Tibial artery (tissue), 4 donors: ENCODE measurements around the gene ODC1.

Source experiments
- DNase-seq, 2 donors: peaks; one replicate each; pipeline ENCODE4 v3.0.0-alpha.2; 2019
- H3K27ac ChIP-seq, 2 donors: fragments of 200-600 bp; sonication (generic) in 1 of 2; 1 replicate in 1 of 2; 2 replicates in 1 of 2; pipeline ENCODE4 v1.5.1; 2018 to 2019; ENCODE audit warnings: mild to moderate bottlenecking in 1 of 2
- H3K27me3 ChIP-seq, 2 donors: fragments of 200-600 bp; sonication (generic) in 1 of 2; one replicate each; pipeline versions ENCODE4 v1.5.1 to v1.6.0; 2016 to 2019
- H3K36me3 ChIP-seq, 3 donors: fragments of 200-600 bp; sonication (generic) in 2 of 3; one replicate each; pipeline ENCODE4 v1.5.1; 2016 to 2019; ENCODE audit warnings: mild to moderate bottlenecking in 2 of 3
- H3K4me1 ChIP-seq, 4 donors: fragments of 200-600 bp; sonication (generic) in 2 of 4; 1 replicate in 3 of 4; 2 replicates in 1 of 4; pipeline ENCODE4 v1.5.1; 2016 to 2019
- H3K4me3 ChIP-seq, 2 donors: fragments of 200-600 bp; sonication (generic) in 1 of 2; 1 replicate in 1 of 2; 2 replicates in 1 of 2; pipeline ENCODE4 v1.5.1; 2018 to 2019; ENCODE audit warnings: mild to moderate bottlenecking in 2 of 2
- H3K9me3 ChIP-seq, 3 donors: fragments of 200-600 bp; sonication (generic) in 1 of 3; one replicate each; pipeline ENCODE4 v1.5.1; 2016 to 2019
- intact Hi-C: fragments of 100-400 bp; cut with DNase I; formaldehyde crosslinking; loops from one replicate; pipeline ENCODE4 v1.15.0; 2023; ENCODE audit warnings: low total_unique reads
- TF ChIP-seq, protein P1 (sequence below), 2 experiments: fragments of 200-600 bp in 1 of 2; fragments of 450-650 bp in 1 of 2; IDR thresholded peaks; one replicate each; pipeline ENCODE4 v1.5.1; 2017 to 2019; ENCODE audit warnings: antibody characterized with exemption in 2 of 2, mild to moderate bottlenecking in 1 of 2, moderate library complexity in 1 of 2

Gene ODC1

DNA sequence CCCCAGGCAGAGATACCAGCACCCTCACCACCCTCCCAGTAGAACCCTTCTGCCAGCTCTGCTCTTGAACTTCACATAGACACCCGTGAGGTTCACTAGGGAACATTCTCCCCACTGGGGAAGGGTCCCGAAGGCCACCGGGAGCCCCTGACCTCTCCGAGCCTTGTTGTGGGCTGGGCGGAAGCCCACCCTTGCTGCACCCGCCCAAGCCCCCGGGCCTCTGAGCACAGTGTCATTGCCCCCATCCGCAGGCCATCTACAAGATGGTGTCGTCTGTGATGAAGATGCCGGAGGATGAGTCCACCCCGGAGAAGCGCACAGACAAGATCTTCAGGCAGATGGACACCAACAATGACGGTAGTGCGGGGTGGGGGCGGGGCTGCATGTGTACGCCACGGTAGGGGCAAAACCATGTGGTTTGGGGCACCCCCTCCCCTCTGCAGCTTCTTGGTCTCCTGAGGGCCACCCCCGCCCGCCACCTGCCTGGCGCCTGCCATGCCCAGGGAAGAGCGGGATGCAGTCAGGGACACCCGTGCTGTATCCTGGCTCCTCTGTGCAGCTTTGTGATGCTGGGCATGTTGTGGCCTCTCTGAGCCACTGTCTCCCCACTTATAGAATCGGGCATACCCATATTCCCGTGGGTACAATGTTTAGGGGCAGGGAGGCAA lies 25.3 kb downstream of the ODC1 start:
- no peaks in the 10 kb centered on the region for H3K27me3 ChIP-seq

DNA sequence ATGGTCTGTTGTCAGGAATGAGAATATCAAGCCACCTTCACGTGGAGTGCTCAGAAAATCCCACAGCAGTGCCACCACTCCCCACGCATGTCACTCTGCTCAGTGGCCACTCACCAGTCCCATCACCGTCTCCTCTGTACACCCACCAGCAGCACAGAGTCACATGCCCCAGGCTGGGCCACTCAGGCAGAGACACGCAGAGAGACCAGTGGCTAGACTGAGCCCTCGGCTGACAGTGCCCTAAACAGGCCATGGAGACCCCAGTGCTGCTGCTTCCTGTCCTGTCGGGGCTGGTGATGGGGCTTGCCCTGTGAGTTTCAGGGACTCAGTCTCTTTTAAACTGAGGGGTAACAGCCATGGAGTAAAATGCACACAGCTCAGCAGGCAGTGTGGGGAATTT lies 25.9 kb downstream of the ODC1 start:
- no peak for DNase-seq
- intact Hi-C loops, result no loop called here
- H3K4me1 ChIP-seq, result no peaks in the 10 kb centered on the region
- no peak overlapping the region for H3K4me3 ChIP-seq
- TF ChIP-seq, protein P1, sequence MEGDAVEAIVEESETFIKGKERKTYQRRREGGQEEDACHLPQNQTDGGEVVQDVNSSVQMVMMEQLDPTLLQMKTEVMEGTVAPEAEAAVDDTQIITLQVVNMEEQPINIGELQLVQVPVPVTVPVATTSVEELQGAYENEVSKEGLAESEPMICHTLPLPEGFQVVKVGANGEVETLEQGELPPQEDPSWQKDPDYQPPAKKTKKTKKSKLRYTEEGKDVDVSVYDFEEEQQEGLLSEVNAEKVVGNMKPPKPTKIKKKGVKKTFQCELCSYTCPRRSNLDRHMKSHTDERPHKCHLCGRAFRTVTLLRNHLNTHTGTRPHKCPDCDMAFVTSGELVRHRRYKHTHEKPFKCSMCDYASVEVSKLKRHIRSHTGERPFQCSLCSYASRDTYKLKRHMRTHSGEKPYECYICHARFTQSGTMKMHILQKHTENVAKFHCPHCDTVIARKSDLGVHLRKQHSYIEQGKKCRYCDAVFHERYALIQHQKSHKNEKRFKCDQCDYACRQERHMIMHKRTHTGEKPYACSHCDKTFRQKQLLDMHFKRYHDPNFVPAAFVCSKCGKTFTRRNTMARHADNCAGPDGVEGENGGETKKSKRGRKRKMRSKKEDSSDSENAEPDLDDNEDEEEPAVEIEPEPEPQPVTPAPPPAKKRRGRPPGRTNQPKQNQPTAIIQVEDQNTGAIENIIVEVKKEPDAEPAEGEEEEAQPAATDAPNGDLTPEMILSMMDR (IDR thresholded peaks at IDR 0.05), result no peak
- no peak overlapping the region for H3K27ac ChIP-seq
- H3K27me3 ChIP-seq, result no peaks in the 10 kb centered on the region
- H3K9me3 ChIP-seq, result no peaks in the 10 kb centered on the region
- peaks cover 3 to 63% (median 24%) of the 10 kb centered on the region in 3 donors for H3K36me3 ChIP-seq

More for the DNA sequence above, 25.3 kb downstream of the ODC1 start:
- Histone ChIP-seq H3K27ac (no peak overlapping the region), H3K9me3 (no peaks in the 10 kb centered on the region), H3K4me3 (no peak overlapping the region), H3K36me3 (peaks cover 3 to 69% (median 25%) of the 10 kb centered on the region in 3 donors), H3K4me1 (no peaks in the 10 kb centered on the region)
- DNase-seq, result no peak
- TF ChIP-seq, protein P1 (IDR thresholded peaks at IDR 0.05), result no peak
- intact Hi-C loops, result no loop called here

DNA sequence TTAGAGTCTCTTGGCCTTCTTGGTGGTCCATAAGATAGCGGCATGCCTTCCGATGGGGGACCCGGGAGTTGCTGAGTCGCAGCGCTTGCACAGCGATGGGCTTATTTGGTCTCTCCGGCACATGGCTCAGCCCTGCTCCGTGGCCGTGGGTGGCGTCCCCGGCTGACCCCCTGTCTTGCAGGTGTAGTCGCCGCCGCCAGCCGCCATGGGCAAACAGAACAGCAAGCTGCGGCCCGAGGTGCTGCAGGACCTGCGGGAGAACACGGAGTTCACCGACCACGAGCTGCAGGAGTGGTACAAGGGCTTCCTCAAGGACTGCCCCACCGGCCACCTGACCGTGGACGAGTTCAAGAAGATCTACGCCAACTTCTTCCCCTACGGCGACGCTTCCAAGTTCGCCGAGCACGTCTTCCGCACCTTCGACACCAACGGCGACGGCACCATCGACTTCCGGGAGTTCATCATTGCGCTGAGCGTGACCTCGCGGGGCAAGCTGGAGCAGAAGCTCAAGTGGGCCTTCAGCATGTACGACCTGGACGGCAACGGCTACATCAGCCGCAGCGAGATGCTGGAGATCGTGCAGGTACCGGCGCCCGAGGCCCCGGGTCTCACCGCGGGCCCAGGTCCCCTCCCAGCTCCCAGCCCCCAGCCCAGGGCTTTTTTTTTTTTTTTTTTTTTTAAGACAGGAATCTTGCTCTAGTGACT lies 28.4 kb downstream of the ODC1 start:
- no peak overlapping the region for H3K27ac ChIP-seq
- no peak for DNase-seq

DNA sequence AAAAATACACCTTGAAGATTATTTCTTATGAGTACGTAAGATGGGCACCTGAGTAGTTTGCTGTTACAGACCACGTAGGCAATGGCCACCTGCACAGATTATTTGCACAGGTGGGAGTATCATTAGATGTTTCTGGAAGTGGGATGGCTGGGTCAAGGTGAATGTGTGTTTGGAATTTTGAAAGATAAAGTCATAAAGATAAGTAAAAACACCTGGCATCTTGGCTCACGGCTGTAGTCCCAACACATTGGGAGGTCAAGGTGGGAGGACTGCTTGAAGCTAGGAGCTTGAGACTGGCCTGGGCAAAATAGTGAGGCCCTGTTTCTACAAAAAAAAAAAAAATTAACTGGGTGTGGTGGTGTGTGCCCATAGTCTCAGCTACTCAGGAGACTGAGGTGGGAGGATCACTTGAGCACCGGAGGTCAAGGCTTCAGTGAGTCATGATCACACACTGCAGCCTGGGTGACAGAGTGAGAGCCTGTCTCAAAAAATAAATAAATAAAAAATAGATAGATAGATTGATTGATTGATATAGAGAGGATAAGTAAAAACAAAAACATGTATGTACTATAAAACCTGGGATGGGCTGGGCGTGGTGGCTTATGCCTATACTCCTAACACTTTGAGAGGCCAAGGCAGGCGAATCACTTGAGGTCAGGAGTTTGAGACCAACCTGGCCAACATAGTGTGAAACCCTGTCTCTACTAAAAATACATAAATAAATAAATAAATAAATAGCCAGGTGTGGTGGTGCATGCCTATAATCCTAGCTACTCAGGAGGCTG lies 30.4 kb downstream of the ODC1 start:
- Histone ChIP-seq H3K36me3 (peaks cover 0 to 18% (median 5%) of the 10 kb centered on the region in 3 donors), H3K4me1 (peaks cover 0 to 16% (median 11%) of the 10 kb centered on the region in 4 donors), H3K4me3 (no peak overlapping the region), H3K9me3 (no peaks in the 10 kb centered on the region), H3K27me3 (no peaks in the 10 kb centered on the region), H3K27ac (no peak overlapping the region)
- DNase-seq, result no peak
- TF ChIP-seq, protein P1 (IDR thresholded peaks at IDR 0.05), result no peak
- intact Hi-C loops, result no loop called here

More for the DNA sequence above, 28.4 kb downstream of the ODC1 start:
- no peaks in the 10 kb centered on the region for H3K9me3 ChIP-seq
- TF ChIP-seq, protein P1 (IDR thresholded peaks at IDR 0.05), result no peak
- H3K27me3 ChIP-seq, result no peaks in the 10 kb centered on the region
- intact Hi-C loops, result no loop called here
- H3K4me1 ChIP-seq, result no peaks in the 10 kb centered on the region
- peaks cover 3 to 37% (median 13%) of the 10 kb centered on the region in 3 donors for H3K36me3 ChIP-seq
- H3K4me3 ChIP-seq, result no peak overlapping the region

DNA sequence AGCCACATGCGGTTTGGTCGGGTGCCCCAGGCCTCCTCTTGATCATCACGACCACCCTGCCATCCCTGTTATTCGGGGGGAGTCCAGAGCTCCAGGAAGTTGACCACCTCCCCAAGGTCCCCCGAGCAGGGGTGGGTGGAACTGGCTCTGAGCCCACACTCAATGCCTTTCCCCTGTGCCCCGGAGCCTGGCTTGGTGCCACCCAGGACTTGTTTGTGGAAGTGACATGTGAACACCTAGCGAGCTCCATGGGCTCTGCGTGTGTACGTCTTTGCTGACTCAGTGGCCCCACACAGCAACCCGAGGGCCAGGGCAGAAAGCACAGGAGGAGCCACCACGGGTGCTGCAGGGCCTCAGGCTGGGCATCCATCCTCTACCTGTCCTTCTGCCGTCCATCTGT lies 32.5 kb downstream of the ODC1 start:
- H3K36me3 ChIP-seq, result peaks cover 0 to 5% (median 0%) of the 10 kb centered on the region in 3 donors
- H3K9me3 ChIP-seq, result no peaks in the 10 kb centered on the region
- no peaks in the 10 kb centered on the region for H3K27me3 ChIP-seq
- DNase-seq, result no peak
- intact Hi-C loops, result no loop called here
- H3K27ac ChIP-seq, result no peak overlapping the region
- H3K4me1 ChIP-seq, result peaks cover 0 to 16% (median 11%) of the 10 kb centered on the region in 4 donors
- TF ChIP-seq, protein P1 (IDR thresholded peaks at IDR 0.05), result no peak
- H3K4me3 ChIP-seq, result no peak overlapping the region
